ENCODE results near the gene PLK2.
A peak's percentile ranks its signal among the peaks of the same experiment; 100 is the strongest.

The PLK2 gene

DNA sequence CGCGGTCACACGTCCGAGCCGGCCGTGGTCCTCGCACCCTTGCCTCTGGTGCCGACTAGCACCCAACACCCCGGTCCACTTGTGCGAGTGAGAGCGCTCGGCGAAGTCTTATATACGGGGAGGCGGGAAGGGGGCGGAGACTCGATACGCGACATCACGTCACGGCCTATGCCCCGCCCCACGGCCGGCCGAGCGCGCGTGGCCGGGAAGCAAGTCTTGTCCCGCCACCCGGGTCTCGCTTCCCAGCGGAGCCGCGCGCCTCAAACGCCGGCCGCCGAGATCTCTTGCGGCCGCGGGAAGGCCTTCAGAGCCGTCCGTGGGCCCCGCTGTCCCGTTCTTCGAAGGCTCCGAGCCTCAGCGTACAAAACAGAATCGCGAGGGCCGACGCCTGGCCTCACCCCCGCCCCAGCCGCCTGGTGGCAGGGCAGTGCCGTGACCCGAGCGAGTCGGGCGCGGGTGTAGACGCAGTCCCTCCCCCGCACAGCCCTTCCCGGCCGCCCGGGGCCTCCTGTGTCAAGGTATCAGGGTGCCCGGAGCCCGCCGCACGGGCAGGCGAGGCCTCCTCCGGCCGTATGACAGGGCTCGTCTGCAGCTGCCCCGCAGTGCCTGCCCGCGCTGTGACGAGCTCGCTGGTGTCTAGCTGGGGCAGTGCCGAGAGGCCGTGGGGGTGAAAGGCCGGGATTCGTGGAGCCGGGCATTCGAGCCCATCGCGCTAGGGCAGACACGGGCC, at the start of gene PLK2:
Gene PLK2 (minus strand): TSS at position 85 of the 730 bp plus-strand sequence. CDS start 127 bp downstream, outside the sequence.
- peak; percentile 93 to 98 (median 97) for DNase-seq

DNA sequence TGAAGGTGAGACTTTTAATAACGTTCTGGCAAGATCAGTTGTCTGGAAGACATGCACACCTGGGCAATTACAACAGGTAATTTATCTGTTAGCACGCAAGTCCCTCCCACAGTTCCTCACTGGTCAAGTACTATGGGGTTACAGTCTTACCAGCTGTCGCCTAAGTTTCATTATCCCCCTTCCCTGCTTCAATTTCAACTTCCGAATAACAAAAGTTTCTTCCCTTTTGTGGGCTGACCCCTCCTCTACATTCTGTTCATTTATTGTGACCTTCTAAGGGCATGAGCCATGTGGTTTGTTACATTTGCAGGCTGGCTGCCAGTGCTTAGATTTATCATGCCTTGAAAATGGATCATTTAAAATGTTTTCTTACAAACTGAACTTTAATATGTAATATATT, 47.8 kb upstream of the PLK2 start:
- DNase-seq = no peak

DNA sequence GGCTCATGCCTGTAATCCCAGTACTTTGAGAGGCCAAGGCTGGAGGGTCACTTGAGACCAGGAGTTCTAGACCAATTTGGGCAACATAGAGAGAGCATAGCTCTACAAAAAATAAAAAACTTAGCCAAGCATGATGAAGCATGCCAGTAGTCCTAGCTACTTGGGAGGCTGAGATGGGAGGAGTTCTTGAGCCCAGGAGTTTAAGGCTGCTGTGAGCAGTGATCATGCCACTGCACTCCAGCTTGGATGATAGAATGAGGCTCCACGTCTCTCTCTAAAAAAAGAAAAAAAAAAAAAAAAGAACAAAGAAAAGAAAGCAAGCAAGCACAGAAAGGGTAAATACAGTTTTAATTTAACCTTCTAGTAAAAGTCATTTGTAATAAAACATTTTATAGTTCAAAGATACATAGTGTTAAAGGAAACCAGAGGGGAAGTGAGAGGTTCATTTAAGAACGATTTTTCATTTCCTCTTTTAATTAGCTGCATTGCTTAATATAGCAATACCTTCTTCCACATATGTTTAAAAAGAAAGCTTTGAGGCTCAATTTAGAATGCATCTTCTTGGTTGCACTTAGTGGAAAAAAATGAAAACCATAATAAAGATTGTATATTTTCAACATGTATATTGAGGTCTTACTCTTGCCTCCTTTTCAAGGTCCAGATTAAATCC, 46.2 kb upstream of the PLK2 start:
- DNase-seq = peak in 2 of 3 donors; percentile 42 to 46

DNA sequence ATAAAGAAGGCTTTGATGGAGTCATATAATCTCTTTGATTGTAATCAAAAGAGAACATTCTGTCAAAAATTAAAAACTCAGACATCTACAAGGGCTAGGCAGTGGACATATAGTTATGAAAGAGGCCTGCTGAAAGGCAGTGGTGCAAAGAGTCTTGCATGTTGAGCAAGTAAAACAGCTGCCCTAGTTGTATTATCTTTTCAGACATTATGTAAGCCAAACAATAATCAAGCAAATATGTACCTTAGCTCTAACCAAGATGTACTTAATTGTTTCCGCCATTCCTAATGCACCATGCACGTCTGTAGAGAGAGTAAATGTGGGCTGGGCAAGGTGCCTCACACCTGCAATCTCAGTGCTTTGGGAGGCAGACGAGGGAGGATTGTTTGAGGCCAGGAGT, 45.6 kb upstream of the PLK2 start:
- no peak for DNase-seq

DNA sequence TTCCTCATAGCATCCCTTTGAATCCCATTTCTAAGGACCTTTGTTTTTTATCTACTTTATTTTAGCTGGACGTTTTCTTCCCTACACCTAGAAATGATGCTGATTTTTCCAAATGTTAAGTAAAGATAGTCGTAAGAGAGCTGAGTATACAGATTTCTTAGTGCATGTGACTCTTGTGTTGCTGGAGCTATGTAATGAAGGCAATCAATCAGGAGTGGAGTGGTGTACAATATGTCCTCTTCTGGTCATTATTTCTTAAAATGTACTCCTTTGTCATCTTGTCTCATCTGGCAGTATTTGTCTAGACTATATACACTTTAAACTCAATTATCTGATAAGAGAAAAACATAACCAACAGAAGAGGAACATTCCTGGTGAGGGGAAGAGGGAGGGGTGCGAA, 44.9 kb upstream of the PLK2 start:
- DNase-seq = no peak

DNA sequence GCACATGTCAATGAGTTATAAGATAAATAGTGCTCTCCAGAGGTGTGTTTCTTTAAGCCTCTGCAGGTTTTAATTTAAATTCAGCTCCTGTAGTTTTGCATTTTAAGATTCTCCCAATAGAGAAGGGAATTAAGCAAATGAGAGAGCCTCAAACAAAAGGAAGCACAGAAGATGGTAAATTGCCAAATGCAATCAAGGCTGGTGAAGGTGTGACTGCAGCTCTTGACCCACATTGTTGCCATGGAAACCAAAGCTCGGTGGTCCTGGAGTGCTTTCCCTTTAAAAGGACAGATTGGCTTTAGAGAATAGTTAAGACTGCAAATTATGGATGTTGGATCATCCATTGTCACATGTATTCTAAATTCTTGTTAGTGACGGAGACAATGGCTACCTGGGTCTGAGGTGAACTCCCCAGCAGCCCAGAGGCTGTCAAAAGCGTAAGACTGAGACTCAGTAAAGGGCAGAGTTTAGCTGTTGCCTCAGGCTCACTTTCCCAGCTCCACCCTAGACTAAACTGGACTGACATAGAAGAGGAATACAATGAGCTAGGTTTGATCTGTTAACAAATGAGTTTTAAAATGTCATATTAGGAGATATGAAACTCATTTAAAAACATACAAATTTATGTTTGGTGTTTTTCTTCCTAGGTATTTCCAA, 43.6 kb upstream of the PLK2 start:
- DNase-seq = no peak

DNA sequence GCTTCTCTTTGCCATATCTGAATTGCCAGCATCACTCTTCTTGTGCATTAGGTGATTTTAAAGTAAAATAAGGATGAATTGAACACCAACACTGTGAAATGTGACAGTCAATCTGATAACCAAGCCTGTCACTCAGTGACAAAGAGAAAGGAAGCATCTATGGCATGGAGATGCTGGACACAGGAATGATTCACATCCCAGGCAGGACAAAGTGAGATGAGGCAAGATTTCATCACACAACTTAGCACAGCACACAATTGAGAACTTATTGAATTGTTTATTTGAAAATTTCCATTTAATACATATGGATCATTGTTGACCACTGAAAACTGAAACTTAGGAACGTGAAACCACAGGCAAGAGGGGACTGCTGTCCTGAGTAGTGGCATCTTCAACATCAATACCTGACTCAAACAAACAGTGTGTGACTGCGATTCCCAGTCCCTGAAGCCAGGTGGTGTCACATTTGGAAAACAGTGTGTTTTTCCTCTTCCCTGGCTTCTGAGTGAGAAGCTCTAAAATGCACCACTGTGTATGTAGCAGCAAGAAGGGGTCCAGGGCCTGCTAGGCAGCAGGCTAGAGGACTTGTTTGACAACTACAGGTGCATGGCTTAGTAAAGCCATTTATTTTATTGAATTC, 42.0 kb upstream of the PLK2 start:
- DNase-seq = no peak

DNA sequence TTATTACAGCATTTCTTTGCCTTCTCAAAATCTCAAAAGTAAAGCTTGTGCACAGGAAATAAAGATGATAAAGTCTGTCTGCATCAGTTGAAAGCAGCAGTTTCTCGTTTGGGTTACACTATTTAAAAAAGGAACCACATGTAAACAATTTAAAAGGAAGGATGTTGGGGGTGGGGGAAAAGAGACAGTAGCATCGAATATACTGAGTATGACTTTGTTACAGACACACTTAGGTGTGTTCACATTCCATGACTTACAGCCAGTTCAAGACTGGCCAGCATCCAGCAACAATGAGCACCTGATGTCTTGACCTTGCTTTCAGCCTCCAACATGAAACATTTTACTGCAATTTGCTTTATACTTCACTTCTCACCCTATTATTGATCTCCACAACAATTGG, 40.1 kb upstream of the PLK2 start:
- no peak for DNase-seq

DNA sequence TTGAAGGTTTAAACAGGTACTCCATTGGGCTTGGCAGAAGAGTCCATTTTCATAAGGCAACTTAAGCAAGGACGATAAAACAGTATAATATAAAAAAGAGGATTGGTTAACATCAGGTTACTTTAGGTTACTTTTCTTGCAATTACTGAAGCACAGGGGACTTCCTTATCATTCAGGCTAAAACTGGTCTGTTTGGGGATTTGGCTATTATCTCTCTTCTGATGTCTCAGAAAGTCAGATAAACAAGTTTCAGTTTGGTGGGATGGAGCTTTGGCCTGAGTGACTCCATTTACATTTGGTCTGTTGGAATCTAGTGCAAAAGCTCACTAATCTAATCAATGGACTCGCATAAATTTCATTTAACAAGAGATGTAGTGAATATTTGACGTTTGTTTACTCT, 39.3 kb upstream of the PLK2 start:
- DNase-seq = no peak

DNA sequence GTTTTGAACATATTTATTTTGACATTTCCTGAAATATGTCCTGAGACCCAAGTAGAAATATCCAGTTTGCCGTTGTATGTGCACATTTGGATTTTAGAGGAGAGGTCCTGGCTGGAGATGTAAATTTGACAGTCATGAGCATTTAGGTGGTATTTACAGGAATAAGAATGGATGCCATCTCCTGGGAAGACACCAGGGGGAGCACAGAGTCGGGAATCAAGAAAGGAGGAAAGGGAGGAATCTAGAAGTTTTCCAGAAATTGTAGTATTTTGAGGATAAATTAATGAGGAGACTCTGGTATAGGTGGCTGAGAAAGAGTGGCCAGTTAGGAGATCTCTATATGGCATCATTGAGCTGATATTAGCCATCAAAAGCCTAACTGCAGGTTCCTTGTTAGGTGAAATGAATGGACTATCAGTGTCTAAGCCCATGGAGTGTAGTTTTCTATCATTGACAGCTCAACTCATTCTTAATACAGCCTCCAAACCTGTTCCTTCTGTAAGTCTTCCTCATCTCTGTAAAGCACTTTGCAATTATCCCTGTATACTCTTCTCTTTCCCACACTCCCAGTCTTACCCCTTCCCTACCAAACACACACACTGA, 38.6 kb upstream of the PLK2 start:
- DNase-seq = peak; percentile 35 to 60 (median 52)

DNA sequence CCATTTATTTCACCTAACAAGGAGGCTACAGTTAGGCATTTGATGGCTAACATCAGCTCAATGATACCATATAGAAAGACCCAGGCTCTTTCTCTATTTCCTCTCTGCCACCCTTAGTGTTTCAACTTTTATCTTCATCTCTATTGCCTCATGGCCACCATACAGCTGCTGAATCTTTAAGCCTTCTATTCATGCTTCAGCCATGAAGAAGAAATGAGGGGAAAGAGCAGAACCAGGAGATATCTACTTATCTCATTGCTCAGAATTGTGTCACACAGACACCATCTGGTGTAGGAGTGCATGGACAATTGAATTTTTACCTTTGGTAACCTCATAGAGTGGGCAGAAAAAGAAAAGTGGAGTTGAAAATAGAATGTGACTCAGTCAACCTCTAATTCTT, 38.0 kb upstream of the PLK2 start:
- DNase-seq = no peak

DNA sequence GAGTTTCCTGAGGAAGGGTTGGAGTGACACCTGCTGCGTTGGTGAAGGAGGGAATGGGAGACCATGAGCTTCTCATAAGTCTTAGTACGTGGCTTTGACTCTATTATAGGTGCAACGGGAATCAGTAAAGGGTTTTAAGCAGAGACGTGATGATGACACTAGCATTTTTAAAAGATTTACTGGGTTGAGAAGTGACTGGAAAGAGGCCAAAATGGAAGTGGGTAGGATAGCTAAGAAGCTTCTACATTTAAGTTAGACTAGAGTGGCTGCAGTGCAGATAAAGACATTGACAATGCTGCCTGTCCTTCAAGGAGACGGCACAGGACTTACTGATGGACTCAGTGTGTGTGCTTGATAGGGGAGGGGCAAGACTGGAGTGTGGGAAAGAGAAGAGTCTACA, 37.5 kb upstream of the PLK2 start:
- DNase-seq = no peak

DNA sequence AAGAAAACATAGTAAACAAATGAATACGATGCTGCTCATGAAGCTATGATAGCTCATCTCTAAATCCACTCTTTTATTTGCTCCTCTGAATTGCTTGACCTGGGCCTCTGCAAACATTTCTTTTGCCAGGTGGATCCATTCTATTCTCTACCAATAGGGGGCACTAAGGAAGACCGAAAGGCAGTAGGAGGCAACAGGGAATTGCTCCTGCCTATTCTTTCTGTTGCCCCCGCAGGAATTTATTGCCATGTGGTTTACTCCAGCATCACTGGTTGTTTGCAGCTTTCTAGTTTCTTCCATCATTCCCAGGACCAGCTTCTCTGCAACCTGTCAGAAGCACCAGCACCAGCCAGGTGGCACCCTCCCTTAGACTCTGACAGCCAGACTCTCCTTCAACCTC, 36.6 kb upstream of the PLK2 start:
- DNase-seq = no peak

DNA sequence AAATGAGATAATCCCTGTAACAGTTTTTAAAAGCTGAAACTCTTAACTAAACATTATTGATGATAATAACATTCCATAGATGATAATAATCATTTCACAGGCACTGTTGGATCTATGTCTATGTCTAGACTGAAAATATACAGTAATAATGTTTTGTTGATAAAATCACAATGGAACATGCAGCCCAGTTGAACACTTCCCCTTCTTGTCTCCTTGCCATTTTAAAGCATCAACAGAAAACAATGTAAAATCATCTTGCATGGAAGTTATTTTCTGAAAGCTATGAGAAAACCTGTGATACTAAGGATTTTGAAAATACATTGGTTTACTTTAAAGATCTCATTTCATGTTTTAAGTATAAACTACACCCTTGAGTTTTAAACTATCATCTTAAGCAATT, 33.3 kb upstream of the PLK2 start:
- no peak for DNase-seq

DNA sequence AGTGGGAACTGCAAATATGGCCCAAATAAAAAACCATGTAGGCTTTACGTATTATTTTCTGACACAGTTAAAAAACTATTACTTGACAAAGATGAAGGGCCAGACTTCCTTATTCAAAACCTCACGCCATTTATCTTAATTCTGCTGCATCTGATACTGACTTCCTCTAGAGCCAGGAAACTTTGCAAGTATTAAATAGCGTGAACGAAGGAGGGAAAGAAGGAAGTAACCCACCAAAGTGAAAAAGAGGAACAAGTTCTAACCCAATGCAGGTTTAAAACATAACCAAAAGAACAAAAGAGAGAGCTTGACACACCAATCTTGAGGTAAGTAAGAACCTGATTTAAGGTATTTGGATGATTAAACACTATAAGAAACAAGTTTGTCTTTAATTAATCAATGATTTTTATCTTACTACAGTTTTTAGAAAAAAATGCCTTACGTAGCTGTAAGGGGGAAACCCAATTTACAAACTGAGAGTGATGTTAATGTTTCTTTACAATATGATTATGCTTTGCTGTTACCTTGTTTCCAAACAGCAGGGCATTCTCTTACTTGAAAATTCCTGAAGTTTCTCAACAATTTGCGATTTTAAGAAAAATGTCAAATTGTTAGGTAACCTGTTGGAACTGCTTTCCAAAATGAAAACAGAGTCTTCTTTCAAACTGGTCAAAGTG, 31.5 kb upstream of the PLK2 start, which contains the start of gene GAPT:
Gene GAPT (plus strand): TSS at position 220 of the 677 bp plus-strand sequence. CDS start 3,102 bp downstream, outside the sequence.
- DNase-seq = peak; percentile 42 to 80 (median 73)

DNA sequence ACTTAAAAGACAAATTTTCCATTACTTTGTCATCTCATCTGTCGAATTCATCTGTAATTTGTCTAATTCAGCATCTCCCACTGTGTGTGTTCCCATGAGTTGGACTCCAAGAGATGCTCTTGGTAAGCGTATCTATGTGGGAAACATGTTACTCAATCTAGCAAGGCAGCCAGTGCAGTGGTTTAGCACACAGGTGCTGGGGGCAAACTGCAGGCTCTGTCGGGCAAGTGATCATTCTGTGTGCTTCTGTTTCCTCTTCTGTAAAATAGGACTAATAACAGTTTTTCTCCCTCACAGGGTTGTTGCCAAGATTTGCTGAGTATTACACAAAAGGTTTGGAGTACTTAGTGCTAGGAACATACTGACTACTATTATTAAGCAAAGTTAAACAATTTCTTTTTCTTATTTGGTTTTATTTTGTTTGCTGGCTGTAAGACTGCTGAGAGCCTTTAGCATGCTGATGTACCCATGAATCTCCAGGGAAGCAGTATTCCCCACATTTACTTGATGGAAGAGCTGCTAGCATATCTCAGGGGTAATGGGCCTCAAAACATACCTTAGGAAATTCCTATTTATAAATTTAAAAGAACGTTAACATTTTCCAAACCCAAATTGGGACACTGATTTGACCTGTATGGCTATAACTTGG, 30.6 kb upstream of the PLK2 start:
- no peak for DNase-seq

DNA sequence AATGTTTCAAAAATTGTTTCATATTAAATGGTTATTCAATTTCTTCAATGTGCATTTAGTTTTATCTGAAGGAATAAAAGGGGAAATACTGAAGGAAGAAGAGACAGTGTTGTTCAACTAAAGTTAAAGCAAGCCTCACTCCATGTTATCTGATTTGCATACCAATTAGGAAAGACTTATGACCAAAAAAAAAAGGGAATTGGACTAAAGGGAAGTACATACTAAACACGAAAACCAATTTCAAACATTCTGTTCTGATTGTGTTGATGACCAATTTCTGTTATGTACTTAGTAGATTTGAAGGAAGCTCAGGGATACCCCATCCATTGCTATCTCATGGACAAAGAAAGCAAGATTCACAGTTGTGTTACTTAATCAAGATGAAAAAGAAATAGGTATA, 26.4 kb upstream of the PLK2 start:
- peak; percentile 32 to 79 (median 74) for DNase-seq

DNA sequence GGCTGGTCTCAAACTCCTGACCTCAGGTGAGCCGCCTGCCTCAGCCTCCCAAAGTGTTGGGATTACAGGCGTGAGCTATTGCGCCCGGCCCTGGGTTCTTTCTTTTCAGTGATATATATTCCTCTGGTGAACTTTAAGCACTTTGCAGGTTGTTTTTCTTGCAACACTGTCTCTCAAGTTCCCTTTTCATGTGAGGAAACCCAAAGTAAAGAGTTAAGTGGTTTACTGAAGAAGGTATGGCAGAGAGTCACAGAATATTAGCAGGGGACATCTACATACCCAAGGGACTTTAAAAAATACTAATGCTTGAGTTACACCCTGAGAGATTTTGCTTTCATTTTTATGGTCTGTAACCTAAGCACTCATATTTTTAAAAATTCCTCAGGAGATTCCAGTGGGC, 24.6 kb upstream of the PLK2 start:
- DNase-seq = no peak

DNA sequence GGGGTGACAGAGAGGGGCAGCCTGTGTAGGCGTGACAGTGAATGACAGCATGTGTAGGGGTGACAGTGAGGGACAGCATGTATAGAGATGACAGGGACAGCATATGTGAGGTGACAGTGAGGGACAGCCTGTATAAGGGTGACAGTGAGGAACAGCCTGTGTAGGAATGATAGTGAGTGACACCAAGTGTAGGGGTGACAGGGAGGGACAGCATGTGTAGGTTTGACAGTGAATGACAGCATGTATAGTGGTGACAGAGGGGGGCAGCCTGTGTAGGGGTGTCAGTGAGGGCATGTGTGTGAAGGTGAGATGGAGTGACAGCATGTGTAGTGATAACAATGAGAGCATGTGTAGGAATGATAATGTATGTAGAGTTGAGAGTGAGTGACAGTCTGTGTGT, 22.6 kb upstream of the PLK2 start:
- no peak for DNase-seq

DNA sequence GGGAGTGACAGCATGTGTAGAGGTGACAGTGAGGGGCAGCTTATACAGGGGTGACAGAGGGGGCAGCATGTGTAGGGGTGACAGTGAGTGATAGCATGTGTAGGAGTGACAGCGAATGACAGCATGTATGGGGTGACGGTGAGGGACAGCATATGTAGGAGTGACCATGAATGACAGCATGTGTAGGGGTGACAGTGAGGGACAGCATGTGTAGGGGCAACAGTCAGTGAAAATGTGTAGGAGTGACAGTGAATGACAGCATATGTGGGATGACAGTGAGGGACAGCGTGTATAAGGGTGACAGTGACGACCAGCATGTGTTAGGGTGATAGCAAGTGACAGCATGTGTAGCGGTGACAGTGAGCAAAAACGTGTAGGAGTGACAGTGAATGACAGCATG, 21.9 kb upstream of the PLK2 start:
- no peak for DNase-seq

DNA sequence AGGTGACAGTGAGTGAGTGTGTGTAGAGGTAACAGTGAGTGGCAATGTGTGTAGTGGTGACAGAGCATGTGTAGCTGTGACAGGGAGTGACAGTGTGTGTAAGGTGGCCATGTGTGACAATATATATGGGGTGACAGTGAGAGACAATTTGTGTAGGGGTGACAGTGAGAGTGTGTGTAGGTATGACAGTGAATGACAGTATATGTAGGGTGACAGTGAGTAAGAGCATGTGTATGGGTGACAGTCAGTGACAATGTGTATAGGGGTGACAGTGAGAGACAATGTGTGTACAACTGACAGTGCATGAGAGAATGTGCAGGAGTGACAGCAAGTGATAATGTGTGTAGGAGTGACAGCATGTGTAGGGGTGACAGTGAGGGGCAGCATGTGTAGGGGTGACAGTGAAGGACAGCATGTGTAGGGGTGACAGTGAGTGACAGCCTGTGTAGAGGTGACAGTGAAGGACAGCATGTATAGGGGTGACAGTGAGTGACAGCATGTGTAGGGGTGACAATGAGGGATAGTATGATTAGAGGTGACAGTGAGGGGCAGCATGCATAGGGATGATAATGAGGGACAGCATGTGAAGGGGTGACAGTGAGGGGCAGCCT, 21.3 kb upstream of the PLK2 start:
- no peak for DNase-seq
